ENCODE measurements around the gene OR8K5.

GRCh38 chr11:56172256-56172830, 12.2 kb upstream of the OR8K5 start:
- TF ChIP-seq JUND (IDR thresholded peaks at IDR 0.05) (no peak), CTCF (IDR thresholded peaks at IDR 0.05; ENCODE audit: low read depth, low read length, missing input control) (no peak), REST (IDR thresholded peaks at IDR 0.05) (no peak), SP1 (IDR thresholded peaks at IDR 0.05) (no peak)

Measured in liver (tissue), 3 donors.